ENCODE measurements around the gene VRTN.
"Not testable (repeated sequence)": the region's sequence is repeated elsewhere in the genome, so short reads cannot be mapped to it uniquely, and the experiment has no call there.

The VRTN gene

GRCh38 chr14:74377976-74378690 lies 29.9 kb downstream of the VRTN start:
- Histone ChIP-seq H3K36me3 (ENCODE audit: control insufficient read depth, low read length) (no peaks in the 10 kb centered on the region), H4K20me1 (ENCODE audit: control insufficient read depth, insufficient read depth, low read depth, low read length) (no peaks in the 10 kb centered on the region), H3K27ac (ENCODE audit: low read depth, low read length) (no peak overlapping the region), H3K79me2 (ENCODE audit: control insufficient read depth, low read length) (no peaks in the 10 kb centered on the region), H3K4me3 (ENCODE audit: low read length) (no peak overlapping the region), H3K4me2 (ENCODE audit: low read length) (no peak overlapping the region), H3K9me3 (ENCODE audit: control insufficient read depth, insufficient read depth, low read length) (no peaks in the 10 kb centered on the region), H3K4me1 (ENCODE audit: control insufficient read depth, low read length) (no peaks in the 10 kb centered on the region), H3K27me3 (ENCODE audit: control insufficient read depth, low read length) (no peaks in the 10 kb centered on the region), H3K9me2 (replicated peaks; ENCODE audit: control insufficient read depth, low read length) (no peaks in the 10 kb centered on the region), H3F3A (ENCODE audit: control insufficient read depth, insufficient read depth) (no peaks in the 10 kb centered on the region)
- TF ChIP-seq EZH2phosphoT487 (IDR thresholded peaks at IDR 0.05; ENCODE audit: borderline replicate concordance, low read length) (no peak), CTCF (IDR thresholded peaks at IDR 0.05; ENCODE audit: low read depth, low read length, poor library complexity, severe bottlenecking) (no peak)

GRCh38 chr14:74380172-74380571 lies 31.9 kb downstream of the VRTN start:
- Histone ChIP-seq H3K9me2 (replicated peaks; ENCODE audit: control insufficient read depth, low read length) (no peaks in the 10 kb centered on the region), H3K27ac (ENCODE audit: low read depth, low read length) (no peak overlapping the region), H3K9me3 (ENCODE audit: control insufficient read depth, insufficient read depth, low read length) (no peaks in the 10 kb centered on the region), H4K20me1 (ENCODE audit: control insufficient read depth, insufficient read depth, low read depth, low read length) (no peaks in the 10 kb centered on the region), H3K4me2 (ENCODE audit: low read length) (no peak overlapping the region), H3K4me3 (ENCODE audit: low read length) (no peak overlapping the region), H3F3A (ENCODE audit: control insufficient read depth, insufficient read depth) (no peaks in the 10 kb centered on the region), H3K79me2 (ENCODE audit: control insufficient read depth, low read length) (no peaks in the 10 kb centered on the region), H3K4me1 (ENCODE audit: control insufficient read depth, low read length) (no peaks in the 10 kb centered on the region), H3K36me3 (ENCODE audit: control insufficient read depth, low read length) (no peaks in the 10 kb centered on the region), H3K27me3 (ENCODE audit: control insufficient read depth, low read length) (no peaks in the 10 kb centered on the region)
- no peak for TF ChIP-seq CTCF (IDR thresholded peaks at IDR 0.05; ENCODE audit: low read depth, low read length, poor library complexity, severe bottlenecking)
- no peak for TF ChIP-seq EZH2phosphoT487 (IDR thresholded peaks at IDR 0.05; ENCODE audit: borderline replicate concordance, low read length)

- Histone ChIP-seq H3K79me2 (ENCODE audit: control insufficient read depth, low read length) (no peaks in the 10 kb centered on the region), H3K9me3 (ENCODE audit: control insufficient read depth, insufficient read depth, low read length) (no peaks in the 10 kb centered on the region), H3K9me2 (replicated peaks; ENCODE audit: control insufficient read depth, low read length) (no peaks in the 10 kb centered on the region), H3F3A (ENCODE audit: control insufficient read depth, insufficient read depth) (no peaks in the 10 kb centered on the region), H3K36me3 (ENCODE audit: control insufficient read depth, low read length) (no peaks in the 10 kb centered on the region), H4K20me1 (ENCODE audit: control insufficient read depth, insufficient read depth, low read depth, low read length) (no peaks in the 10 kb centered on the region), H3K4me3 (ENCODE audit: low read length) (no peak overlapping the region), H3K27ac (ENCODE audit: low read depth, low read length) (no peak overlapping the region), H3K27me3 (ENCODE audit: control insufficient read depth, low read length) (no peaks in the 10 kb centered on the region), H3K4me1 (ENCODE audit: control insufficient read depth, low read length) (no peaks in the 10 kb centered on the region), H3K4me2 (ENCODE audit: low read length) (no peak overlapping the region)
- TF ChIP-seq CTCF (IDR thresholded peaks at IDR 0.05; ENCODE audit: low read depth, low read length, poor library complexity, severe bottlenecking) (no peak), EZH2phosphoT487 (IDR thresholded peaks at IDR 0.05; ENCODE audit: borderline replicate concordance, low read length) (no peak)
These were observed 32.6 kb downstream of the VRTN start for GRCh38 chr14:74380845-74381244.

- H3F3A ChIP-seq (ENCODE audit: control insufficient read depth, insufficient read depth); H4K20me1 ChIP-seq (ENCODE audit: control insufficient read depth, insufficient read depth, low read depth, low read length); H3K36me3 ChIP-seq (ENCODE audit: control insufficient read depth, low read length); H3K27me3 ChIP-seq (ENCODE audit: control insufficient read depth, low read length); H3K4me2 ChIP-seq (ENCODE audit: low read length); H3K4me3 ChIP-seq (ENCODE audit: low read length); H3K4me1 ChIP-seq (ENCODE audit: control insufficient read depth, low read length); H3K27ac ChIP-seq (ENCODE audit: low read depth, low read length); H3K9me2 ChIP-seq (replicated peaks; ENCODE audit: control insufficient read depth, low read length); H3K9me3 ChIP-seq (ENCODE audit: control insufficient read depth, insufficient read depth, low read length); H3K79me2 ChIP-seq (ENCODE audit: control insufficient read depth, low read length): not testable (repeated sequence)
These were observed 33.3 kb downstream of the VRTN start for GRCh38 chr14:74381571-74381970.
